T-helper 1 cell treated with Interleukin-12 subunit alpha and Interleukin-12 subunit beta and Interleukin-4 antibody, amounts not matched to agents 30 μg/mL and 1 μg/mL, for 36 hours (primary cell): ENCODE results near the gene PTPRD.
"Not testable (repeated sequence)": the region's sequence is repeated elsewhere in the genome, so short reads cannot be mapped to it uniquely, and the experiment has no call there.

ENCODE experiments used
- H3K27ac Mint-ChIP-seq: one replicate; pipeline ENCODE4 v1.8.0; 2021; ENCODE audit warnings: mild to moderate bottlenecking, mixed read lengths
- H3K27me3 Mint-ChIP-seq: one replicate; pipeline ENCODE4 v1.8.0; 2021; ENCODE audit warnings: low read depth, mixed read lengths
- H3K36me3 Mint-ChIP-seq: one replicate; pipeline ENCODE4 v1.8.0; 2021; ENCODE audit warnings: low read depth, mixed read lengths
- H3K4me1 Mint-ChIP-seq: one replicate; pipeline ENCODE4 v1.8.0; 2021; ENCODE audit warnings: low read depth, mixed read lengths
- H3K4me3 Mint-ChIP-seq: one replicate; pipeline ENCODE4 v1.8.0; 2021; ENCODE audit warnings: mild to moderate bottlenecking, moderate library complexity, mixed read lengths
- H3K9me3 Mint-ChIP-seq: one replicate; pipeline ENCODE4 v1.8.0; 2021; ENCODE audit warnings: mixed read lengths

The PTPRD gene

GRCh38 chr9:9043788-9044187, 1569.0 kb downstream of the PTPRD start:
- H3K9me3 Mint-ChIP-seq, H3K4me3 Mint-ChIP-seq, H3K4me1 Mint-ChIP-seq, H3K36me3 Mint-ChIP-seq, H3K27me3 Mint-ChIP-seq, H3K27ac Mint-ChIP-seq: not testable (repeated sequence)

- Mint-ChIP-seq H3K9me3 (no peaks in the 10 kb centered on the region), H3K4me3 (no peak overlapping the region), H3K36me3 (no peaks in the 10 kb centered on the region), H3K4me1 (no peaks in the 10 kb centered on the region), H3K27ac (no peak overlapping the region), H3K27me3 (no peaks in the 10 kb centered on the region)
Measured at GRCh38 chr9:9041756-9042155, 1571.0 kb downstream of the PTPRD start.

GRCh38 chr9:9033022-9033421, 1579.8 kb downstream of the PTPRD start:
- H3K9me3 Mint-ChIP-seq: no peaks in the 10 kb centered on the region
- no peaks in the 10 kb centered on the region for H3K27me3 Mint-ChIP-seq
- H3K27ac Mint-ChIP-seq: no peak overlapping the region
- no peak overlapping the region for H3K4me3 Mint-ChIP-seq
- H3K36me3 Mint-ChIP-seq: no peaks in the 10 kb centered on the region
- H3K4me1 Mint-ChIP-seq: no peaks in the 10 kb centered on the region

- Mint-ChIP-seq H3K27ac (no peak overlapping the region), H3K27me3 (no peaks in the 10 kb centered on the region), H3K4me3 (no peak overlapping the region), H3K36me3 (no peaks in the 10 kb centered on the region), H3K9me3 (peaks cover 5% of the 10 kb centered on the region), H3K4me1 (no peaks in the 10 kb centered on the region)
Measured at GRCh38 chr9:9016597-9016996, 1596.2 kb downstream of the PTPRD start.

DNA sequence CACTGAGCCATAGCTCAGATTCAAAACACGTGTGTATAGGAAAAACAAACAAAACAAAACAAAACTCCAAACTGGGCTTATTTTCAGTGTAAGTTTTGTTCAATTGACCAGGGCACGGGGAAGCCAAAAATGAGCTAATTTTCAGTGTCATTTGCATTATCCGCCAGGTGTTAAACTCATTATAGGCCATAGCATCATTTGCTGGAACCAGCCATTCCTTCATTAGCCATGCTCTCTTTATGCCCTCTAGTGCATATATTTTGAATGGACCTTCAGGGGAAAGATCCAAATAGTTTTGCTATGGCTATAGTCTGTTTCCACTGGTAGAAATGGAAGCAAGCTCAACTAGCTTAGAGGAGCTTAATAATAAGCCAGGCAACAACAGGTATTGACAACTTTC, 1608.0 kb downstream of the PTPRD start:
- Mint-ChIP-seq H3K27ac (no peak overlapping the region), H3K4me3 (no peak overlapping the region), H3K9me3 (no peaks in the 10 kb centered on the region), H3K27me3 (no peaks in the 10 kb centered on the region), H3K4me1 (no peaks in the 10 kb centered on the region), H3K36me3 (no peaks in the 10 kb centered on the region)

DNA sequence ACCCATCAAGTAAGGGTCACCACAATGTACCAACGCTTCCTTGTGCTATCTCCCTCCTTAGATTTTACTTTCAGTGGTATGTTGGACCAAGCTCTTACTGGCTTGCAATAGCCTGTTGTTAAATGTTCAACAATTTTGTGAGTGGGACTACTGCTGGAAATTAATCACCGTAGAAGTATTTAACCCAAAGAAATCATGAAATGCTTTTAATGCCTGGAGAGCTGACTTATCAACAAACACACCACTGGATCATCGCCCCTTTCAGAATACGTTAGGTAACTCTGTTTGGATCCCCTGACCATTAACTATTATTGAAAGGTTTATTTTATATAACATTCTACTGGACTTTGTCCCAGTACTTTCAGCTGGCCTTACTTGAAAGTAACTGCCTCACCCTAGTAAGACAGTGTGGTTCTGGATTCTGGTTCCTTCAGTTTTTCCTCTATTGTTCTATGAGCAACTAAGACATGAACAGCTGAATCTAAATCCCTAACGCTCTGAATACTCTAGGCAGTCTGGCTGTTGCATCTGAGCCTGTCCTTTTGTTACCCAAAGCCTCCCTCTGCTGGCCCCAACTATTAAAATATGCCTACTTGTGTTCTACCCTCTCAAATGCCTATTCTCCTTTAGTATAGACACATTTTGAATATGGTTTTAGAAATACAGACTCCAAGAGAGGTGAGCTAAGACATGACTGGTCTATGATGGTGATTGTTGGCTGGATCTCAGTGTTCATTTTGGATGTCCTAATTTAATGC, 1609.8 kb downstream of the PTPRD start:
- Mint-ChIP-seq H3K4me1 (no peaks in the 10 kb centered on the region), H3K9me3 (no peaks in the 10 kb centered on the region), H3K27ac (no peak overlapping the region), H3K4me3 (no peak overlapping the region), H3K27me3 (no peaks in the 10 kb centered on the region), H3K36me3 (no peaks in the 10 kb centered on the region)

DNA sequence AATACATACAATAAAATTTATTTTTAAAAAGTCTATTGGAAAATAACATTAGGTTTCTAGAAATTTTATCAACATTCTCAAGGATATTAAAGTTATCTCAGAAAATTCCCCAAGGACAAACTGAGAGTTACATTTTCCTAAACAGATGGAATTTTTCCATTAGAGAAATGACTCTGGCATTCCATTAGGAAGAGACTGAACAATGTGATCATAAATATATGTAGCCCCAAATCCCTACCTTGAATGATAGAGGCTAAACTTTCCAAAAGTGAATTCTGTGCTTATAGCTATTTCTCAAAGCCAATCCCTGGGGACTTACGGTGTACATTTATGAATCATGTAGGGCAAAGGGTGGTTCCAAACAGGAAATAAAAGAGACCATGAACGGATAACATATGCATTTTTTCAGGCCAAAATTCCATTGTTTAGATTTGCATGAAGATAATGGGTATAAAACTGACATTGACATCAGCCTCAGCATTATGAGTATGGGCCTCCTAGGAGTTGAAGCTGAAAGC, 1632.2 kb downstream of the PTPRD start:
- Mint-ChIP-seq H3K36me3 (no peaks in the 10 kb centered on the region), H3K4me1 (no peaks in the 10 kb centered on the region), H3K4me3 (no peak overlapping the region), H3K27me3 (no peaks in the 10 kb centered on the region), H3K9me3 (no peaks in the 10 kb centered on the region), H3K27ac (no peak overlapping the region)

DNA sequence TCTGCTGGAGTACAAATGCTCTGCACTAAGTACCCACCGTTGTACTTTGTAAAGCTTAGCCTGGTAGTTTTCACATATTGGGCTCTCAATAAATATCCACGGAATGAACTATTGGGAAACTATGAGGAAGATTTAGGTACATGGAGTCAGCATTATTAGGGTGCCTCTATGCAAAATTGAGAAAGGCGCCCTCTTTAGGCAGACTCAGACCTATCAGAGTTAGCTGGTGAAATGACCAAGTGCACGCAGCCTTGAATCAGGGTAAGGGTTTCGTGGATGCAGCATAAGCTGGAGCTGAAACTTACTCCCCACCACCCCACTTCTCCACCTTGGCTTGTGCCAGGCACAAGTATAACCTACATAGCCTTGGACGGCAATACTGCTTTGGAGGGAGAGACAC, 1634.5 kb downstream of the PTPRD start:
- Mint-ChIP-seq H3K9me3 (no peaks in the 10 kb centered on the region), H3K36me3 (no peaks in the 10 kb centered on the region), H3K27ac (no peak overlapping the region), H3K4me3 (no peak overlapping the region), H3K4me1 (no peaks in the 10 kb centered on the region), H3K27me3 (no peaks in the 10 kb centered on the region)

- not testable (repeated sequence) for H3K4me1 Mint-ChIP-seq, H3K27me3 Mint-ChIP-seq, H3K36me3 Mint-ChIP-seq, H3K9me3 Mint-ChIP-seq, H3K27ac Mint-ChIP-seq, H3K4me3 Mint-ChIP-seq
Measured at GRCh38 chr9:8968350-8968749, 1644.5 kb downstream of the PTPRD start.

DNA sequence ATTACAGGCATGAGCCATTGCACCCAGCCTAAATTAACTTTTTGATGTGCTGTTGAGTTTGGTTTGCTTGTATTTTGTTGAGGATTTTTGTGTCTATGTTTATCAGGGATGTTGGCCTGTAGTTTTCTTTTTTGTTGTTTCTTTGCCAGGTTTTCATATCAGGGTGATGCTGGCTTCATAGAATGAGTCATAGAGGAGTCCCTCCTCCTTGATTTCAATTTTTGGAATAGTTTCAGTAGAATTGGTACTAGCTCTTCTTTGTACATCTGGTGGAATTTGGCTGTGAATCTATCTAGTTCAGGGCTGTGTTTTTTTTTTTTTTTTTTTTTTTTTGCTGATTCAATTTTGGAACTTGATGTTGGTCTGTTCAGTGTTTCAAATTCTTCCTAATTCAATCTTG, 1648.9 kb downstream of the PTPRD start:
- Mint-ChIP-seq H3K27ac (no peak overlapping the region), H3K4me1 (no peaks in the 10 kb centered on the region), H3K36me3 (no peaks in the 10 kb centered on the region), H3K4me3 (no peak overlapping the region), H3K27me3 (no peaks in the 10 kb centered on the region), H3K9me3 (peaks cover 3% of the 10 kb centered on the region)

- Mint-ChIP-seq H3K27ac (no peak overlapping the region), H3K4me3 (no peak overlapping the region), H3K27me3 (no peaks in the 10 kb centered on the region), H3K9me3 (peaks cover 3% of the 10 kb centered on the region), H3K4me1 (no peaks in the 10 kb centered on the region), H3K36me3 (no peaks in the 10 kb centered on the region)
Measured at GRCh38 chr9:8962084-8962483, 1650.7 kb downstream of the PTPRD start.

DNA sequence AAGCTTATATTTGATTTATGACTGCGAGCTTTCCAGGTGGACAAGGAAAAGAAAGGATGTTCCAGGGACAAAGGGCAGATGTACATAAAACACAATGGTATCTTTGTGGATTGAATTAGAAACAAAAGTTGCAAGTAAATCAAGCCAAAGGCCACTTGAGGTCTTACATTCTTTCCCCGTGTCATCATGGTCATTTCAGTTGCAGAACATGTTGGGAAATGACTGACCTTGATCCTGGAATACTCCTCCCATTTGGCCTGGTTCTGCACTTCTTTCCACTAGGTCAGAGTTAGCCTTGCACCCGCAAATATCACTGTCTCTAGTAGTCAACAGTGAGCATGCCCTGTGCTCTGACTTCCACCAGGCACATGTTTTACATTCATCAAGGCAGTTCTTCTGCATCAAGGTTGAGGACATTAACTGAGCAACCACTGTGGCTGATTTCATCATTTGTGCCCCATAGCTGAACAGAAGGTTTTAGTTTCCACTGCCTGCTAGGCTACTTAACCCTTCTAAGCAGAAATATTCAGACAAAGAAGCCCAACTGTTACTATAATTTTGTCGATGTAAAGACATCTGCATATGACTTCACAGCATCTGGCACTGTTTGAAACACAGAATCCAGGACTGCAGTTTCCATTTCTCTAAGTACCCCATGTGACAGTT, 1651.5 kb downstream of the PTPRD start:
- H3K4me3 Mint-ChIP-seq: no peak overlapping the region
- no peaks in the 10 kb centered on the region for H3K27me3 Mint-ChIP-seq
- no peaks in the 10 kb centered on the region for H3K4me1 Mint-ChIP-seq
- no peak overlapping the region for H3K27ac Mint-ChIP-seq
- H3K36me3 Mint-ChIP-seq: no peaks in the 10 kb centered on the region
- H3K9me3 Mint-ChIP-seq: peaks cover 3% of the 10 kb centered on the region

DNA sequence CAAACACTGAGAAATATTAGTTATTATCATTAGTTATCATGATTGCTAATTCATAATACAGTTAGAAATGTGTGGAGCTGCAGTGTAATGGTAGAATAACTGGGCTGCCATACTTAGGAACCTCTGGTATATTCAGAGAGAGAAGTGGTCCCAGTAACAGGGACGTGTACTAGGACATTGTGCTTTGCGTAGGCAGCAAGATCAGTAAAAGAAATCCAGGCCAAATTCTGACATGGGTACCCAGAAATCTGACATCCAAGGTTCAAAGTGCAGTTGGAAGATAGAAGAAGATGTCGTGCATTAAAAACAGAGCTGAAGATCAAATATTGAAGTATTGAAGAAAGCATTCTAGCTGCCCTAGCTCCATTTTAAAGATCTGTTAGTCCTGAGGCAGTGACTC, 1652.5 kb downstream of the PTPRD start:
- Mint-ChIP-seq H3K4me3 (no peak overlapping the region), H3K9me3 (no peaks in the 10 kb centered on the region), H3K27me3 (no peaks in the 10 kb centered on the region), H3K27ac (no peak overlapping the region), H3K4me1 (no peaks in the 10 kb centered on the region), H3K36me3 (no peaks in the 10 kb centered on the region)

DNA sequence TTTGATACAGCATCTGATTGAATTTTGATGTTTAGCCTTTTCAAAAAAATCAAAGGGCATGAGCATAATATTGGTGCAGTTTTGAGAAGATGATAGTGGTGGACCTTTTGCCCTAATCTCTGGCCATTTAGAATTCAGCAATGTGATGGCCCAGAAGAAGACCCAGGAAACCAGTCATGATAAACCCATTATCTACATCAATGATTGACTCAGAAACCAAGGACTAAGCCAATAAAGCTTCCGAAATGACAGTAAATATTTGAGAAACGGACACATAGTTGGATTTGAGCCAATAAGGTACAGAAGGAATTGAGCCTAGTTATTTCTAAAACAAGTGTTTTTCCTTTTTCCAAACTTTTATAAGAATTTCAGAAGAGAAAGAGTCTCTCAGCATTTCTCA, 1654.4 kb downstream of the PTPRD start:
- Mint-ChIP-seq H3K27ac (no peak overlapping the region), H3K4me1 (no peaks in the 10 kb centered on the region), H3K36me3 (no peaks in the 10 kb centered on the region), H3K27me3 (no peaks in the 10 kb centered on the region), H3K9me3 (no peaks in the 10 kb centered on the region), H3K4me3 (no peak overlapping the region)

DNA sequence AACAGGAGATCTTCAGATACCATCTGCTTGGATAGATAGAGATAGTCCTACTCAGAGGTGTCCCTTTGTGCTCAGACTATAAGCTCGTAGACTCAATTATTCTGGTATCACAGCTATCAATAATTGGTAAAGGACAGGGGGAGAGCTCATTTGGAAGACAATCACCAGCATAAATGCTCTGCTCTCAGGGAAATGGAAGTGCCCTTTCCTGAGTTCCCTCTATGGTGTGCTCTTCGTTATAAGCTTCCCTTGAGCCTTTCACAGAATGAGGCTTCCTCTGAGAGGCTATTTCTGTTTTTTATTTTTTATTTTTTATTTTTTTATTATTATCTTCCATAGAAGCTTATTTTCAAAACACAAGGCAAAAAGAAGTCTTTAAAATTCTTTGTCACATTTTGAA, 1657.5 kb downstream of the PTPRD start:
- no peaks in the 10 kb centered on the region for H3K9me3 Mint-ChIP-seq
- no peaks in the 10 kb centered on the region for H3K36me3 Mint-ChIP-seq
- H3K27ac Mint-ChIP-seq: no peak overlapping the region
- H3K27me3 Mint-ChIP-seq: no peaks in the 10 kb centered on the region
- no peaks in the 10 kb centered on the region for H3K4me1 Mint-ChIP-seq
- H3K4me3 Mint-ChIP-seq: no peak overlapping the region
